NCI-H1417 (cell line): Measurements from ENCODE around the gene MSL2.
A peak's percentile ranks its signal among the peaks of the same experiment; 100 is the strongest.
"Not testable (repeated sequence)": the region's sequence is repeated elsewhere in the genome, so short reads cannot be mapped to it uniquely, and the experiment has no call there.

Experiments used
- DNase-seq, 3 experiments: peaks; one replicate each; lab custom pipeline; 2025; lab: John Stamatoyannopoulos, UW

Gene MSL2, protein sequence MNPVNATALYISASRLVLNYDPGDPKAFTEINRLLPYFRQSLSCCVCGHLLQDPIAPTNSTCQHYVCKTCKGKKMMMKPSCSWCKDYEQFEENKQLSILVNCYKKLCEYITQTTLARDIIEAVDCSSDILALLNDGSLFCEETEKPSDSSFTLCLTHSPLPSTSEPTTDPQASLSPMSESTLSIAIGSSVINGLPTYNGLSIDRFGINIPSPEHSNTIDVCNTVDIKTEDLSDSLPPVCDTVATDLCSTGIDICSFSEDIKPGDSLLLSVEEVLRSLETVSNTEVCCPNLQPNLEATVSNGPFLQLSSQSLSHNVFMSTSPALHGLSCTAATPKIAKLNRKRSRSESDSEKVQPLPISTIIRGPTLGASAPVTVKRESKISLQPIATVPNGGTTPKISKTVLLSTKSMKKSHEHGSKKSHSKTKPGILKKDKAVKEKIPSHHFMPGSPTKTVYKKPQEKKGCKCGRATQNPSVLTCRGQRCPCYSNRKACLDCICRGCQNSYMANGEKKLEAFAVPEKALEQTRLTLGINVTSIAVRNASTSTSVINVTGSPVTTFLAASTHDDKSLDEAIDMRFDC

DNA sequence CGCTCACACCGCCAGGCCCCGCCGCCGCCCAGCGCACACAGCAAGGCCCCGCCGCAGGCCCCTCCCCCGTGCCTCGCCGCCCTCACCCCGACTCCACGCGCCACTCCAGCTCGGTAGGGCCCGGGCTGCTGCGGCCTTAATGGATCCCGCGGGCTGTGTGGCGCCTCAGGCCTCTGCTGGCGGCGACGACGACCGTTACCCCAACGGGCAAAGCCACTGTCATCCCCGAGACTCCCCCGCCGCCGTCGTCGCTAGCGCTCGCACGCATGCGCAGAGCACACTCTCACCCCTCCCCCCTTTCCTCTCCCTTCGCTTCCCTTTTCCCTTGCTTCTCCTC, at the start of gene MSL2:
TSS of gene MSL2 (minus strand) at position 272 of the 337 bp plus-strand sequence. CDS start 1,222 bp downstream, outside the sequence.
- peak in 1 of 3 experiments; percentile 94 for DNase-seq

DNA sequence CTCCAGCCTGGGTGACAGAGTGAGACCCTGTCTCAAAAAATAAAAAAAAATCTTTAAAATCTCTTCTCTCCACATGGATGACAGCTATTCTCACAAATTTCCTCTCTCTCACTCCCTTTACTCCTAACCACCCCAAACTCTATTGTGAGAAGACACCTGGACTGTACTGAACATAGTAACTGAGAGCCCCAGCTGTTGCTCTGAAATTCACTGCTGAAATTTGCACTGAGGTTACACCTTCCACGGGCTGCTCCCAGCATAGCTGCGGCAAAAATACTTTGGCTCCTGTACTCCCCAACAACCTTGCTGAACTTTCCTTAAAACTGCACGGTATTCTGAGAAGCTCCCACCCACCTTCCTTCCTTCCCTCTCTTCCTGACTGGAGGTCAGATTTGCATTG, 49.6 kb upstream of the MSL2 start:
- DNase-seq = no peak

DNA sequence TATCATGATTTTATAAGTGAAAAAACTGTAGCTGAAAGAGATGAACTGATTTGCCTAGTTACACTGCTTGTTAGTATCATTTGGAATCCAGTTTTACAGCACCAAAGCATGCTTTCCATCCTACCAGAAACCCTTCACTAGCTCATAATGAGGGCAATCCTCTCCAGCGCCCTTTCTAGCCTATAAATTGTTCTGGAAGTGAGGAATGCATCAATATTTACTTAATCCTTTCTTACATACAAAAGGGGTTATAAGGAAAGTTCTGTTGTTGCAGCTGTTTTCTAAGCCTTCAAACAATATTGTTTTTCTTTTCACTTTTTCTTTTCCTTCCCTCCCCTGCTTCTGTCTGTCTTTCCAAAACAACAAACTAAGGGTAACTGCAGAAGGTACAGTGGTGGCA, 43.0 kb upstream of the MSL2 start:
- no peak for DNase-seq

DNA sequence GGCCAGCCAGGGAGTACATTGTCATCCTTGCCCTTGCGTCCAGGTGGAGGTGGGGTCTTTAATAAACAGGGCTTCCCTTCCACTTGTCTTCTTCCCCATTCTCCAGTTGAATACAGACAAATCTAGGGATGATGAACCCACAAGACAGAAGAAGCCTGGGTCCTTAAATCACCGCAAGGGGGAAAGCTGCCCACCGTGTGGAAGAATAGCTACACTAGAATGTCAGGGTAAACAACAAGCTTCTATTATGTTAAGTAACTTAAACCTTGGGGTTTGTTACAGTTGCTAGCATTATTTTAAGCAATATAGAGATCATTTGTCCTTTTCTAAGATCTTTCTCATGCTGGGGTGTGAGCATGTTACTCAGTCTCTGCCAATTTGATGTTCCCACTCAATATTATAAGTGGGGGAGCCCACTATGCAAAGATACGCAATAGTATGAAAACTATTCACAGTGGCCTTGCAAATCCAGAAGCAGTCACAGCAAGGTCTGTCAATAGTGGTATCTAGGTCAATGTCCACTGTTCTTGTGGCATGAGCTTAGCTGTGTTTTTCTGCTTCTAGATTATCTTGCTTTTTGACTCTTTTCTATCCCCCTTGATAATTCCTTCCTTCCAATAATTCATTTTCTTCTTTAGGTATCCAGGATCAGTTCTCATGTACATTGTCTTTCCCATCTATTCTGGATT, 42.0 kb upstream of the MSL2 start:
- DNase-seq = no peak

DNA sequence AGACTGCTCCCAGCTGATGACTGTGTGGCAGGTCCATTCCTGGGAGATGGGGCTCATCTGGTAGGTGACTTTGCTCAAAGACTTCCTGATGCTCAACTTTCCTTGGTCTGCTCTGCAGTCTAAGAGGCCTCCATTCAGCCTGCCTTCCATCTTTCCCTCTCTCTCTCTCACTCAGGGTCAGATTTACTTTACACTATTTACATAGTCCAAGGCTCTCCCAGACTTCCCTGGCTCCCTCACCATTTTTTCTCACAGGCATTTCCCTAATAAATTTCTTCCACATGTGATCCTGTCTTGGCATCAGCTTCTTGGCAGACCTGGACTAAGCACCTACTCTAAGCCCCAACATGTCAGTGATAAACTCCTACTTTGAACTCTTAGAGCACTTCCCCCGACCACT, 41.0 kb upstream of the MSL2 start:
- DNase-seq = no peak

DNA sequence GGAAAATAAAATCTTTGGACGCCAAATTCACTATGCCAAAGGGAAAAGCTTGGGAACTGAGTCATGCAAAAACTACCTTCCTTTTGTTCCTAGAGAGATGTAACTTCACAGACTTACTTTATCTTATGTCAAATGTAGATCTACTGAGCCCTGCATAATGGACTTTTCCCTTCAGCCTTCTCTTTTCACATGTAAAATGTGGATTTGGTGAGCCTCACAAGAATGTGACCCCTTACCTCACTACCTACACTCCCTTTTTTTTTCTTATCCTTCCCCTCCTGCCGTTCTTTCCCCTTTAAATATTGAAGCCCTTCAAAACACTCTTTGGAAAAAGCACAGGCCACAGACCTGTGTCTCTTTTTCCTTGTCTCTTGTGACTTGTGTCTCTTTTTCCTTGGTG, 40.0 kb upstream of the MSL2 start:
- DNase-seq = no peak

DNA sequence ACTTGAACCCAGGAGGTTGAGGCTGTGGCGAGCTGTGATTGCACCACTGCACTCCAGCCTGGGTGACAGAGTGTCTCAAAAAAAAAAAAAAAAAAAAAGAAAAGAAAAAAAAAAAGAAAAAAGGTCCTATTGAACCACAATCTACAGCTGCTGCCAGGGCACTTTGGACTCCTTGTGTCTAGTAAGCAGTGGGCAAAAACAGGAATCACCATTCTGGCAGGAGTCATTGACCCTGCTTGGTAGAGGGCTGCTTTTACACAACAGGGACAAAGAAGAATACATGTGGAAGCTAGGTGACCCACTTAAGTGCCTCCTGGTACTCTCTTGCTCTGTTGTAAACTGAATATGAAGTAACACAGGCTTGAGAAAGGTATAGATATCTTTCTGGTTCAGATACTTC, 39.4 kb upstream of the MSL2 start:
- DNase-seq = no peak

DNA sequence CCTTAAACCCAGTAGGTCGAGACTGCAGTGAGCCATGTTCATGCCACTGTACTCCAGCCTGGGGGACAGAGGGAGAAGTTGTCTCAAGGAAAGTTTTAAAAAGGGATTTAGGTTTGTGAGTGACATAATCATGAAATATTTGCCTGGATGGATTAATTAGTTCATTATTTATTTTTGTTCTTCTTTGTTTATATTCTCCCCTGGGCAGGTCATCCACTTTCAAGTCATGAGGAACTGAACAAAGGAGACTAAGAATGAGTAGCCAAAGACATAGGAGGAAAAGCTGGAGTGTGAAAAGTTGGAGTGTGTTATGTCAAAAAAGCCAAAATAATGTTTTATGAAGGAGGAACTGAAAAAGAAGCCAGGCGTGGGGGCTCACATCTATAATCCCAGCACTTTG, 36.3 kb upstream of the MSL2 start:
- no peak for DNase-seq

DNA sequence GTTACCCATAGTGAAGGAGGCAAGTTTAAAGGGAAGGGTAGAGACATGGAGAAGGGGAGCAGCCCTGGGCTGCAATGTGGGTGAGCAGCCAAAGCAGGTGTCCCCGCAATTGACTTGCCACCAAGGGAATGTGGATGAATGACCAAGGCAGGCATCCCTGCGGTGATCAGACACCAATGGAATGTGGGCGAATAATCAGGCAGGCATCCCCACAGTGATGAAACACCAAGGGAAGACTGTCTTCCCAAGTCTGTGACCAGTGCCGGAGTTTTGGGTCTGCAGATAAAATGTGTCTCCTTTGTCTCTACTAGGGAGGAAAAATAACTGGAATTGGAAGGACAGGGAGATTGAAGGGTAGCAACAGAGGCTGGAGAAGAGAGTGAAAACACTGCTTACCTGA, 26.6 kb upstream of the MSL2 start:
- DNase-seq = not testable (repeated sequence)

DNA sequence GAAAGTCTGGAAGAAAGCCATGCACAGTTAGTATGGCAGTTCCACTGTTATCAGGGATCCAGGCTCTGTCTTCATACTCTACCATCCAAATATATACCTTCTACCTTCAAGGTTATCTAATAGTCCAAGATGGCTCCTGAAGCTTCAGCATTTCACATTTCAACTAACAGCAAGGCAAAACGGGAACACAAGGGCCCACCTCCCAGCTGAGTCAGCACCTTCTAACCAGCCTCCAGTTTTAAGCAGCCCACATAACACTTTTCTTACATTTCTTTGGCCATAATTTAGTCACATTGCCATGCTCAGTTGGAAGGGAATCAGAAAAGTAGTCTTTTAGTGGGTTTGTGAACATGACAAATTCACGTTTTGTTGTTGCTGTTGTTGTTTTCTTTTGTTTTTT, 15.4 kb upstream of the MSL2 start:
- no peak for DNase-seq

DNA sequence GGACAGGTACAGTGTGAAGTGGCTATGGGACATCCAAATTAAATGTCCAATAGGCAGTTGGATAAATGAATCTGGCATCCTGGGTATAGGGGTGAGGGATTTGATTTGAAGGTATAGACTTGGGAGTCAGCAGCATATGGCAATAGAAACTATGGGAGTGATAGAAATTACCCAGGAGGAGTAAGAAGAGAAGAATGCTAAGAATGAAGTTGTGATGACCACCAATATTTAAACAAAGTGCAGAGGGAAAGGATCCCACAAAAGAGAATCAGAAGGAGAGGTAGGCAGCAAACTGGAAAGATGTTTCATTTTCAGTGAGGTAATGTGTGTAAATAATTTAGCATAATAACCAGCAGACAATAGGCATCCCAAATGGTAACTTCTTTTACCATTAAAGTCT, 13.8 kb upstream of the MSL2 start:
- DNase-seq = no peak

DNA sequence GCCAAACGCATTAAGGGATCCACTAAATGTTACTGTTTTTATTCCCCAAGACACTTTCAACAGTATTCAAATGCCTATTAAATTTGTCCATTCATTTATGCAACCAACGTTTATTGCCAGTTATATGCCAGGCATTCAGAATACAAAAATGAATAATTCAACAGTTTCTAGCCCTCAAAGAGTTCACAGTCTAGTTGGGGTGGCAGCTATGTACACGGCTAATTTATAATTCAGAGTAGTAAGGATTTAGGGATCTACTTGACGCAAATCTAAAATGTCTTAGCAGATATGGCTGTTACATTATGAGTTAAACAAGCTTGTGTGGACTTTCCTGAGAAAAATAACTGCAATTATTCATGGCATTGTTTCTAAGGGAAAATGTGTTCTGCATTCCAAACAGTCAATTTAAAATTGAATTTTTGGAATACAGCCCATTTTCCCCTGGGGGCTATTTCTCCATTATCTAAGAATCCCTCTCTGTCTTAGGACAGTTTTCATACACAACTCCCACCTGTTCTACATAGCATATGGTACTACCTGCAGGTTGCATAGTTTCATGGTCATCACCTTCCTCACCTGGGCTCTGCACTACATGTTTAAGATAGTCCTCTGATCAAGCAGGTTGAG, 11.5 kb upstream of the MSL2 start:
- DNase-seq = no peak

DNA sequence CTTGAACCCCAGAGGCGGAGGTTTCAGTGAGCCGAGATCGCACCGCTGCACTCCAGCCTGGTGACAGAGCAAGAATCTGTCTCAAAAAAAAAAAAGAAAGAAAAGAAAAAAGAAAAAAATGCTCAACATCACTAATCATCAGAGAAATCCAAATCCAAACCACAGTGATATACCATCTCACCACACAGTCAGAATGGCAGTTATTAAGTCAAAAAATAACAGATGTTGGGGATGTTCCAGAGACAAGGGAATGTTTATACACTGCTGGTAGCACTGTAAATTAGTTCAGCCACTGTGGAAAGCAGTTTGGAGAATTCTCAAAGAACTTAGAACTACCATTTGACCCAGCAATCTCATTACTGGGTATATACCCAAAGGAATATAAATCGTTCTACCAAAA, 3.1 kb upstream of the MSL2 start:
- not testable (repeated sequence) for DNase-seq

DNA sequence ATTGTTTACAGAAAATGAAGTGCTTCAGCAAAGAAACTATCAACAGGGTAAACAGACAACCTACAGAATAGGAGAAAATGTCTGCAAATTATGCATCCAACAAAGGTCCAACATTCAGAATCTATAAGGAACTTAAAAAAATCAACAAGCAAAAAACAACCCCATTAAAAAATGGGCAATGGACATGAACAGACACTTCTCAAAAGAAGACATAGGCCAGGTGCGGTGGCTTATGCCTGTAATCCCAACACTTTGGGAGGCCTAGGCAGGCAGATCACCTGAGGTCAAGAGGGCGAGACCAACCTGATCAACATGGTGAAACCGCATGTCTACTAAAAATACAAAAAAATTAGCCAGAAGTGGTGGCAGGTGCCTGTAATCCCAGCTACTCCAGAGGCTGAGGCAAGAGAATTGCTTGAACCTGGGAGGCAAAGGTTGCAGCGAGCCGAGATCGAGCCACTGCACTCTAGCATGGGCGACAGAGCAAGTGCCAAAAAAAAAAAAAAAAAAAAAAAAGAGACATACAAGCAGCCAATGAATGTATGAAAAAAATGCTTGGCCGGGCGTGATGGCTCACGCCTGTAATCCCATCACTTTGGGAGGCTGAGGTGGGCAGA, 2.4 kb upstream of the MSL2 start:
- DNase-seq = not testable (repeated sequence)

DNA sequence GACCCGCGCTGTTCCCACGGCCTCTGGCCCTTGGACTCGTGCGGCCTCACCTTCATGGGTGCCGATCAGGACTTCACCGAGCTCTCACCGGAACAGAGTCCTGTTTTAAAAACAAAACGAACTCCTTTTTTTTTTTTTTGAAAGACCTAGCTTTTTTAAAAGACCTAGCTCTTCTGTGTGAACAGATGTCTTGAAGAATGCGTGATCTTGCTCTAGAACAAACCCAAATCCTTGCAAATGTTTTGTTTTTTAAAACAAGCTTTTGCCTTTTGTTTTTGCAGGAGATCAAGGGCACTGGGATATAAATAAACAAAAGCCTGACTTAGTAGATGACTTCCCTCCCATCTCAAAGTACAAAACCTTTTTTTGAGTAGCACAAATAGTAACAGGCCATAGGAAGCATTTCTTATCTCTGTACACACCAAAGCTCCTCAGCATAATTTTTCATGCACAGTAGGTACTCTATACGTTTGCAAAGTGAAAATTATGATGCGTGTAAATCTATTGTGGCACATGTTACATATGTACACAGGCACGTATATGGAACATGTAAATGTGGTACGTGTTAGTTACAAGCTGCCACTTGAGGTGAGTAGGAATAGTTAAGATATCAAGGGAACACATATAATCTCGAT, 1.1 kb upstream of the MSL2 start:
- DNase-seq = peak; percentile 14 to 80 (median 31)

DNA sequence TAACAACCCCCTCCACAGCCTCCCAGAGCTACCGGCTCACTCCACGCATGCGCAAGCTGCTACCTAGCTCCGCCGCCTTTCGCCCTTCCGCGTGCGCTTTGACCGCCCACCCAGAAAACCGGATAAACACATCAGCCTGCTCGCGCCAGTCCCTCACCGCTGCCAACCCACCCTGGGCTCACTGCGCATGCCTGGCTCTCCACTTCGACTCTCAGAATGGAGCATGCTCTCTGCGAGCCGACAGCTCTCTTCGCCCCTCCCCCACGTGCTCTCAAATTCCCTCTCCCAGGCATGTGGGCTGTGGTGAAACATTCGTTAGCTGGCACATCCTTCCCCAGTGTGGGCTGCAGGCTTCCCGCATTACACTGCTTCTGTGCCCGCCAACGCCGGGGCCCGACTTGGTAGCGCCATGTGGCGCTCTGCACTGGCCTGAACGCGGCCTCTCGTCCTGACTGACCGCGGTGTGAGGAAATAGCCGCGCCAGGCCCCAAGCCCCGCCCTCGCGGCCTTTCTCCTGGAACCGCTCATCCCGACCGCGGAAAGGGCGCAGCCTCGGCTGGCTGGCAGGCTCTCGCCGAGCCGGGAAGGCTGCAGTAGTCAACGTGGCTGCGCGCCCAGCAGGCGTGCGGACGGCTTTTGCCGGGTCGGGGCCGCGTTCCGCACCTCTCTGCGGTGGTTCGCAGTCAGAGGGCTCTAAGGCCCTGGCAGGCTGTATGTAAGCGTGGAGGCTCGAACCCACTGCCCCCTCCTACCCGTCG, 445 bp upstream of the MSL2 start:
- DNase-seq = peak; percentile 99 to 100 (median 99)

DNA sequence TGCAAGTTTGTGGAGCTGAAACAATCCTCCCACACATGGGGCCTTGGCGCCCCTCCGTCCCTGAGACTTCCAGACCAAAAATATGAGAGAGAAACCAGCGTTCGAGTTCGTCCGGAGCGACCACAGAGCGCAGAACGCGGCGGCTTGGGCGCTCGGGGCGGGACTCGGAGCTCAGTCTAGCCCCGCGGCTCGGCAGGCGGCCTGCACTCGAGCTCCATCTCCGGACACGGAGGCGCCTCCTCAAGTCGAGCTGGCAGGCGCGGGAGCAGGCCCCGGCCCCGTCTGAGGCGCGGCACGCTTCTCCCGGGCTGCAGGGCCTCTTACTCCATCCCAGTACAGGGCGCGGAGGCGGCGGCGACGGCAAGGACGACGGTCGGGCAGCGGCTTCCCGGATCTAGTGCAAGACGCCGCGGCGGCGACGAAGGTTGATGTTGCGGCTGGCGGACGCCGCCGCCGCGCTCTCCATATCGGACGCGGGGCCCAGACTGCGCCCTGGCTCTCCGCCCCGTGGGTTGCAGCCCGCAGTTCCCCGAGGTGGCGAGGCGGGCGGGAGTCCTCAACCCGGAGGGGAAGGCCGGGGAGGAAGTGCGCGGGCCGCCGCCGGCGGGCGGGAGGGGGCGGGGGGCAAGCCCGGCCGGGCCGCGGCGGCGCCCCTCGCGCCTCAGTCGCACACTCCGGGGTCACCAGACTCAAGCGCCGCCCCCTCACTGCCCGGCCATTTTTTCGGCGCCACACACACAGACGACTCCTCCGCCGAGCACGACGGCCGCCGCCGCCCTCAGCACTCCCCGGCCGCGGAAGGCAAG, 674 bp downstream of the MSL2 start:
- peak in 2 of 3 experiments; percentile 66 to 80 for DNase-seq

DNA sequence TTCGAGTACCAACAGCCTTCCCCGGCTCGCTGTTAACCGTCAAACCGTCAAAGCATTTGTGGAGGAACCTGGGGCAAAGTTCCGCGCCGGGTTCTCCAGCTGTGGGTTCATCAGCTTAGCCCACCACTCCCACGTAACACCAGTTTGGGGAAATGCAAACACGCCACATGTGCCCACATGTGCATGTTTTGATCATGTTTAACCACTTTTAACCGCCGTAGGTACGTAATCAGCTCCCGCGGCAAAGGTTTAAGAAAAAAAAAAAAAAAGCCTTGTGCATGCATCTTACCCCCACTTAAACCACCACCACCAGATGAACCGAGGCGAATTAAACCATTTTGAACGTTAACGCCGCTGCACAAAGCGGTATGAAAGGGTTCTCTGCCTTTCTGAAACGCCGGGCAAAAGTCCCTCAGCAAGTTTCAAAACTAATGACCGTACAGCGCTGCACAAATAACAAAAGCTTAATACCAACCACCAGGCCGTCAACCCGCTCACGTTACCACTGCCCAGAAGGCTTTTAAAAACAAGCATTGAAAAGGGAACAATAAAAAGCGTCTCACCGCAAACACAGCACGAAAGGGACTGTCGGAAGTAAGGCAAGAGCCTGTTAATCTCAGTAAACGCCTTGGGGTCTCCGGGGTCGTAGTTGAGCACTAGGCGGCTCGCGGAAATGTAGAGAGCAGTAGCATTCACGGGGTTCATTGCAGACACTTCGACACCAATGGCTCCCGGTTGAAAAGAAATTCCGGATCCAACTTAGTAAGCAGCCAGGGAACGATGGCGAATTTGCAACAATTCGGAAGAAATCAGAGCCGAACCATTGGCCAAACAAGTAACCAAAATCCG, 1.5 kb downstream of the MSL2 start:
- DNase-seq = peak; percentile 38 to 77 (median 57)
